ENCODE measurements around the gene VIT.

Gene VIT

GRCh38 chr2:36711741-36712314 is 15.3 kb downstream of the VIT start:
- DNase-seq = no peak

DNA sequence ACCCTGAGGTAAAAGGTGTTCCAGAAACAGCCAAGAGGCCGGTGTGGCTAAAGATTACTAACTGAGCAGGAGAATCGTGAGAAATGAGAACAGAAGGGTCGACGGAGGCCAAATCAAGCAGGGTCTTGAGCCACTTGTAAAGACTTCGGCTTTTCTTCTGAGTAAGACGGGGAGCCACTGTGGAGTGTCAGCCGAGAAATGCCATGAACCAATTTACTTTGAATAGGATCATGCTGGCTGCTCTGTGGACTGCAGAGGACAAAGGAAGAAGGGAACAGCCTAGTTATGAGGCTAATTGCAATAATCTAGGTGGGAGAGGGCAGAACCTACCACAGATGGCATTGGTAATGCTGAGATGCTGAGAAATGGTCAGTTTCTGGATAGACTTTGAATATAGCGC is 16.8 kb downstream of the VIT start:
- DNase-seq = no peak

DNA sequence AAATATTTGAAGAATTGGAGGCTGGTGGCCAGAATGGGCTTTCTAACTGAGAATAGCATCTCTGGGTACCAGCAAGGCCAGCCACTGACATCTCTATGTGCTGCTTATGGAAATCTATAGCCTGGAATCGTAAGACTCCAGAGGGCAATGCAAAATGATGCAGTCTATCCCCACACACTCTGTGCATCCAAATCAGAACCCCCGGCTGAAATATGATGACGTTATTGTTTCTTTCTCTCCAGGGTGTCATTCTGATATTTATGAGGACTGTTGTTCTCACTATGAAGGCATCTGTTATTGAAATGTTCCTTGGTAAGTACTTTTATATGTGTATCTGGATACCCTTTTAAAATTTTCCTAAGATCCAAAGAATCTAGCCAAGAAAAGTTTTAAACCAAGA is 19.6 kb downstream of the VIT start:
- DNase-seq = no peak

- no peak for DNase-seq
Observed at GRCh38 chr2:36717603-36718266, 21.2 kb downstream of the VIT start.

GRCh38 chr2:36727550-36727949 is 31.0 kb downstream of the VIT start:
- DNase-seq = no peak

DNA sequence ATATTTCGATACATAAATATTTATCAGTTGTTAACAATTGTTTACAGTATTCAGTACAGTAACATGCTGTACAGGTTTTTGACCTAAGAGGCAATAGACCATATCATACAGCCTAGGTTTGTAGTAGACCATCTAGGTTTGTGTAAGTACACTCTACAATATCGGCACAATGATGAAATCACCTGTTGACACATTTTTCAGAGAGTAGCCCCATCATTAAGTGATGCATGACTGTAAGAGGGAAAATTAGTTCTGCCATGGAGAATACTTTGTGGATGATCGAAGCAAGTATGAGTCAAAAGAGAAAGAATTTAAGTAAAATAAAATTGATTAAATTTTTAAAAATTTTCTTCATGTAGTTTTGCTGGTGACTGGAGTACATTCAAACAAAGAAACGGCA is 32.6 kb downstream of the VIT start:
- no peak for DNase-seq

DNA sequence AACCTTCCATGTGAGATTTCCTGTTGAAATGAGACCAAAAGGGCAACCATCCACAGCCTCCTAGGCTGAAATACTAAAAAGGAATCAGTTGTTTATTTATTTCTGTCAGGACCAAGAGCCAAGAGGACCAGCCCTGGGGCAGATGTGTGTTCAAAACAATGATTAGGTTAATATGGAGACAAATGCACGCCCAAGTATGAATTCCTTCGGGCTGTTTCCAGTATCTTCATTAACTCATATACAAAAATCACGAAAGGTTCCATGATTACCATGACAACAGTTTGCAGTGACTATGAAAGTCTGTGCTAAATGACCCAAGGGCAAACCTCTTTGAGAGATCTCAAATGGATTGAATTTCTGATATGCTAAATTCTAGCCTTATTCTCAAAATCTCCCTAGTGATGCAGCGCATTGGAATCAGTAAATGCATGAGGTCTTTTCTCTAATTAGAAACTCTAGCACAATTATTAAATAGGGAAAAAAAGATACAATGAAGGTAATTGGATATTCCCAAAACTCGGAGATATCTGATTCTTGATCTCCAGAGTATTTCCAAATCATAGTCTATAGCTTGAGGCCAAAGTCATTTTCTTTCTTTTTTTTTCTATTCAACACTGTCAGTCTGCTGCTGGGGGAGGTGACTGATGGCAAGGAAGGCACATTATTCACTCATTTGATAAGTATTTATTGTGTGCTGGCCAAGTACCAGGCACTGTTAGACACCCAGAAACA is 35.6 kb downstream of the VIT start:
- DNase-seq = no peak

DNA sequence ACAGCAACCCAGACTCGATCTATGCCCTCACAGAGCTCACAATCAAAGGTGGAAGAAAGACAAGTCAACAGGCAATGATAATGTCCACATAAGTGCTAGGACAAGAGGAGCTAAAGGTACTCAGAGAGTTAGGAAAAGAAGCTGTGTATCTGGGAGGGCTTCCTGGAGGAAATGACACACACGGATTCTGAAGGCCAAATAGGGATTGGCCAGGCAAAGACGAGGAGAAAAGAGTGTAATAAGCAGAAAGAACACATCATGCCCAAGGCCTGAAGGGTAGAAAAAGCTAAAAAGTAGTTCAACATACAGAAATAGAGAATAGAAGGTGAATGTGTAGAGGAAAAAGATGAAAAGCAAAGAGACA is 36.1 kb downstream of the VIT start:
- DNase-seq = no peak

GRCh38 chr2:36733215-36733614 is 36.7 kb downstream of the VIT start:
- no peak for DNase-seq

GRCh38 chr2:36734304-36734703 is 37.8 kb downstream of the VIT start:
- no peak for DNase-seq

DNA sequence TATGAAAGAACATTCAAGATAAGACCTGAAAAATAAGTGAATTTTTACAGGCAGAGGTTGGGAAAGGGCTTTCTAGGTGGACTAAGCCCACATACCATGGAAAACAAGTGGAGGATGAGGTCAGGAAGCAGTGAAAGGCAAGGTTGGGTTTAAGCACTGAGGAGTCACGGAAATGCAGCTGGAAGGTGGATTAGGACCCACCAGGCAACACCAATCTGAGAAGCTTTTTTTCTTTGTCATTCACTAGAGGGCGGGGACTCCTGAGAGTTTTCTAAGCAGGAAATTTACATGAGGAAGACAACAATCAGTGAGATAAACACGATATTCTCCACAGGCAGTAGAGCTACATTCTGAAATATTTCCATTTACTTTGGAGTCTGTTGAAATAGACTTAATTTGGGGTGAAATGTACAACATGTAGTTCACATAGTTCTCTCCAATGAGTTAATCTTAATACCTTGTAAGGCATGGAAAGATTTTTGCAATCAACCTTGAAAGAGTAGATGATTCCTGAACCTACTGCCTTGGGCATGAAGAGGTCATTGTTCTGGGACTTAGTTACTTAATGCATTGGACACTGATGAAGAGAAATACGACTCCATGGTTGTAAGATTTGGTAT is 40.7 kb downstream of the VIT start:
- no peak for DNase-seq

DNA sequence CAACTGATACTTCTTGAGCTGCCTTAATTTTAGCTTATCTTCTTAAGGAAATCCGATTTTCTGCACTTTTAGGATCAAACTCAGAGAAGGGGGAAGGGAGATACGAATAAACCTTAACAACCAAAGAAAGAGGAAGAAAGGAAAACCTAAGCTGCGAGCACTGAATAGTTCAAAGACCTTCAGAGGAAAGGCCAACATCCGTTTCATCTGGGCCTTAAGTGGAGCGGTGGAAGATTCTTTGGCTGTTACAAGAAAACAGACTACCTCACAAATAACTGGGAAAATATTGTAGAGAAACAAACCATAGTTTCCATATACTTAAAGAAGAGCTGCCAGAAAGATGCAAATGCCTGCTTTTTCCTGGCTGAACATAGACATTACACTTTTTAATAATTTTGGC is 43.6 kb downstream of the VIT start:
- DNase-seq = no peak

GRCh38 chr2:36741188-36741837 is 44.8 kb downstream of the VIT start:
- DNase-seq = no peak

DNA sequence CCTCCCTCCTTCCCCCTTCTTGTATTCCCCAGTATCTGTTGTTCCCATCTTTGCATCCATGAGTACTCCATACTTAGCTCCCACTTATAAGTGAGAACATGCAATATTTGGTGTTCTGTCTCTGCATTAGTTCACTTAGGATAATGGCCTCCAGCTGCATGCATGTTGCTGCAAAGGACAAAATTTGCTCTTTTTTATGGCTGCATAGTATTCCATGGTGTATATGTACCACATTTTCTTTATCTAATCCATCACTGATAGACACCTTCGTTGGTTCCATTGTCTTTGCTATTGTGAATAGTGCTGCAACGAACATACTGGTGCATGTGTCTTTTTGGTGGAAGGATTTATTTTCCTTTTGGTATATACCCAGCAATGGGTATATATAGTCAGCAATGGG is 47.4 kb downstream of the VIT start:
- no peak for DNase-seq

DNA sequence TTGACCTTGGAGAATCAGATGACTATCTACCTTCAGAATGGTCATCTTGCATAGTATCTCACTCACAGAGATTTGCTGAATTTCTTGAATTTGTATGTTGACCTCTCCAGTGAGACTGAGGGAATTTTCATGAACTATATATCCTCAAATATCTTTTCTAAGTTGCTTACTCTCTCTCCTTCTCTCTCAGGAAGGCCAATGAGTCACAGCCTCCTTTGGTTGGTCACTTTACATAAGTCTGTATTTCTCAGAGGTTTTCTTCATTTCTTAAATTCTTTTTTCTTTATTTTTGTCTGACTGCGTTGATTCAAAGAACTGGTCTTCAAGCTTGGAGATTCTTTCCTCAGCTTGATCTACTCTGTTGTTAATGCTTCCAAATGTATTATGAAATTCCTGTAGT is 51.7 kb downstream of the VIT start:
- no peak for DNase-seq

GRCh38 chr2:36750101-36750500 is 53.6 kb downstream of the VIT start:
- DNase-seq = no peak

DNA sequence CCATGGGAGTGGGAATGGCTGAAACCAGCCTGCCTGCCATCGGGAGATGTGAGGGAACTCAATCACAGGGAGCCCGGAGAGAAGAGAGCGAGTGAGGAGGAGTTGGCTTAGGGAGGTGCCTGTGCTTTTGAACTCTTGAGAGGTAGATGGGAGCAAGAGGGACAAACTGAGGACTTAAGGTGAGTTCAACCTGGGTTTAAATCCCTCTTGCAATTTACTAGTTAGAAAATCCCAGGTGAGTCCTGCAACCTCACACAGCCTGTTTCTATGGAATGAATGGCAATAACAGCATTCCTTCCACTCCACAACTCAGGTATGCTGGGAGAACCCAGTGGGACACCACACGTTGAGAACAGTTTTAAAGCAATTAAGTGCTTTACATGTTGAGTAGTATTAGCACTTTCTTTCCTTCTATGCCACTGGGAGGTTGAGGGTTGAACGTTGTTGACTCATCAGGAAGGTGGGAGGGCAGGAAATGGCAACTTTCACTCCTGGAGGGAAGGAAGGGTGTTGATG is 57.3 kb downstream of the VIT start:
- DNase-seq = no peak

DNA sequence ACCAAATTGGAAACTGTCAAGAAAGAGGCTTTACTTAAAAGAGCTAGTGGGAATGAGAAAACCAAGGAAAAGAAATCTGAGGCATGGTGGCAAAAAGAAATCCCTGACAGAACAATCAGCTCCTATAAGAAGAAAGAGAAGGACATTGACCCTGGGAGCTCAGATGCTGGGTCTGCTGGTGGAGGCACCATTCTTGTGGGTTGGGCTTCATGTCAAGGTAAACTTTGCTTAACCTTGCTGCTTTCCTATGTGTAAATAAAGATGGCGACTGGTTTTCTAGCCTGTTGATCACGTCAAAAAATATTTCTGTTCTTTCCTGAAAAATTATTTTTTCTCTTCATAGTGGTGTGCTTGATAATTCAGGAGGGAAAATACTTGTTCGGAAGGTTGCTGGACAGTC is 58.1 kb downstream of the VIT start:
- no peak for DNase-seq

GRCh38 chr2:36756438-36756837 is 59.9 kb downstream of the VIT start:
- no peak for DNase-seq

- no peak for DNase-seq
Observed at GRCh38 chr2:36762764-36763490, 66.4 kb downstream of the VIT start.

DNA sequence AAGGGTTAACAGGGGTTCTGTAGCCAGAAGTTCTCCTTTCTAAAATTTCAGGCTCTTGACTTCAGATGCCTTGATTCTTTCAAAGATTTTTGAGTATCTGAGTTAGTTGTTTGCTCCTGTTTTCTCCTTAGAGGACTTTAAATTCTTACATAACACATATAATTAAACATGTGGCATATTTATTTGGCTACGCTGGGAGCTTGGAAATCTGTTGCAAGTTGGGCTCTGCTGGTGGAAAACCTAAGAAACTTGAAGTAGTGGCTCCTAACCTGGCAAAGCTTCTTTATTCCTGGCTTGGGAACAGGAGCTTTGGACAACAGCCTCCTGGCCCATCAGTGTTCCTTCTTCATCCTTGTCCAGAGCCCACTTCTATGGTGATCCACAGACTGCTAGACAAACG is 72.6 kb downstream of the VIT start:
- no peak for DNase-seq

GRCh38 chr2:36770542-36771287 is 74.2 kb downstream of the VIT start:
- DNase-seq = no peak
